GM10266 (cell line): ENCODE measurements around the gene RFX2.
"Not testable (repeated sequence)": the region's sequence is repeated elsewhere in the genome, so short reads cannot be mapped to it uniquely, and the experiment has no call there.

Experiments
- DNase-seq: peaks from one replicate; pipeline ENCODE4 v3.0.0; 2012; ENCODE audit errors: extremely low spot score
- TF ChIP-seq, protein P1 (sequence below): IDR thresholded peaks from 2 replicates; pipeline ENCODE4 v1.5.1; 2012; ENCODE audit warnings: mild to moderate bottlenecking, low read depth; ENCODE audit not compliant: control insufficient read depth, insufficient read depth; ENCODE audit errors: missing control alignments

The RFX2 gene

DNA sequence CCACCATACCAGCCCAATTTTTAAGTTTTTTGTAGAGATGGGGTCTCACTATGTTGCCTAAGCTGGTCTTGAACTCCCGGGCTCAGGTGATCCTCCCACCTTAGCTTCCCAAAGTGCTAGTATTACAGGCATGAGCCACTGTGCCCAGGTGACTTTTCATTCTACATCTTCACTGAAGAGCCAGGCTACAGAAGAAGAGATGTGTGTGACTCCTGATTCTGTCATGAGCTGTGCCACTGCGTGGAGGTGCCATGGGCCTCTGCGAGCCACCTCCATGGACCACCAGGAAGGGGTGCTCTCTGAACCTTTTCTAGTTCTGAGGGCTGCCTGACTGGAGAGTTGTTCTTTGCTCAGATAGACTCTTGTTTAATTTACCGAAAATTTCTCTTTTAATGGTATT is 75.8 kb downstream of the RFX2 start:
- DNase-seq: no peak
- TF ChIP-seq, protein P1, sequence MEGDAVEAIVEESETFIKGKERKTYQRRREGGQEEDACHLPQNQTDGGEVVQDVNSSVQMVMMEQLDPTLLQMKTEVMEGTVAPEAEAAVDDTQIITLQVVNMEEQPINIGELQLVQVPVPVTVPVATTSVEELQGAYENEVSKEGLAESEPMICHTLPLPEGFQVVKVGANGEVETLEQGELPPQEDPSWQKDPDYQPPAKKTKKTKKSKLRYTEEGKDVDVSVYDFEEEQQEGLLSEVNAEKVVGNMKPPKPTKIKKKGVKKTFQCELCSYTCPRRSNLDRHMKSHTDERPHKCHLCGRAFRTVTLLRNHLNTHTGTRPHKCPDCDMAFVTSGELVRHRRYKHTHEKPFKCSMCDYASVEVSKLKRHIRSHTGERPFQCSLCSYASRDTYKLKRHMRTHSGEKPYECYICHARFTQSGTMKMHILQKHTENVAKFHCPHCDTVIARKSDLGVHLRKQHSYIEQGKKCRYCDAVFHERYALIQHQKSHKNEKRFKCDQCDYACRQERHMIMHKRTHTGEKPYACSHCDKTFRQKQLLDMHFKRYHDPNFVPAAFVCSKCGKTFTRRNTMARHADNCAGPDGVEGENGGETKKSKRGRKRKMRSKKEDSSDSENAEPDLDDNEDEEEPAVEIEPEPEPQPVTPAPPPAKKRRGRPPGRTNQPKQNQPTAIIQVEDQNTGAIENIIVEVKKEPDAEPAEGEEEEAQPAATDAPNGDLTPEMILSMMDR: no peak

- TF ChIP-seq, protein P1: no peak
- no peak for DNase-seq
Measured at GRCh38 chr19:6033744-6034264, 76.5 kb downstream of the RFX2 start.

- no peak for DNase-seq
- TF ChIP-seq, protein P1: no peak
Measured at GRCh38 chr19:6032827-6033226, 77.5 kb downstream of the RFX2 start.

GRCh38 chr19:6032381-6032780 is 77.9 kb downstream of the RFX2 start:
- TF ChIP-seq, protein P1: no peak

DNA sequence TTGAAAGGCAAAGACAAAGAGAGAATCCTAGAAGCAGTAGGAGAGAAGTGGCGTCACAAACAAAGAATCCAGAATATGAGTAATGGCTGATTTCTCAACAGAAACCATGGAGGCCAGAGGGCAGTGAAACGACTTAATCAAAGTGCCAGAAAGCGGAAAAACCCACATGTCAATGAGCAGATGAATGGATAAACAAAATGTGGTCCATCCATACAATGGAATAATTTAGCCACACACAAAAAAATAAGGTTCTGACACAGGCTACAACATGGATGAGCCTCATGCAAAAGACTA is 80.1 kb downstream of the RFX2 start:
- TF ChIP-seq, protein P1: no peak

More at GRCh38 chr19:6032381-6032780, 77.9 kb downstream of the RFX2 start:
- DNase-seq: no peak

GRCh38 chr19:6026390-6027227 is 83.7 kb downstream of the RFX2 start:
- TF ChIP-seq, protein P1: no peak
- no peak for DNase-seq

More for the DNA sequence above, 80.1 kb downstream of the RFX2 start:
- no peak for DNase-seq

GRCh38 chr19:6024756-6025155 is 85.5 kb downstream of the RFX2 start:
- DNase-seq: not testable (repeated sequence)
